ENCODE measurements around the gene FAM240A. TPM values are rescaled to one million over a fixed set of nuclear protein-coding genes. Genes with fewer than 3 reads are reported as not detected.

FAM240A gene
- total and polyA plus RNA-seq, 2 donors (not counting 3 experiments of a cell fraction or from before 2014, with no cell fraction given): not detected

DNA sequence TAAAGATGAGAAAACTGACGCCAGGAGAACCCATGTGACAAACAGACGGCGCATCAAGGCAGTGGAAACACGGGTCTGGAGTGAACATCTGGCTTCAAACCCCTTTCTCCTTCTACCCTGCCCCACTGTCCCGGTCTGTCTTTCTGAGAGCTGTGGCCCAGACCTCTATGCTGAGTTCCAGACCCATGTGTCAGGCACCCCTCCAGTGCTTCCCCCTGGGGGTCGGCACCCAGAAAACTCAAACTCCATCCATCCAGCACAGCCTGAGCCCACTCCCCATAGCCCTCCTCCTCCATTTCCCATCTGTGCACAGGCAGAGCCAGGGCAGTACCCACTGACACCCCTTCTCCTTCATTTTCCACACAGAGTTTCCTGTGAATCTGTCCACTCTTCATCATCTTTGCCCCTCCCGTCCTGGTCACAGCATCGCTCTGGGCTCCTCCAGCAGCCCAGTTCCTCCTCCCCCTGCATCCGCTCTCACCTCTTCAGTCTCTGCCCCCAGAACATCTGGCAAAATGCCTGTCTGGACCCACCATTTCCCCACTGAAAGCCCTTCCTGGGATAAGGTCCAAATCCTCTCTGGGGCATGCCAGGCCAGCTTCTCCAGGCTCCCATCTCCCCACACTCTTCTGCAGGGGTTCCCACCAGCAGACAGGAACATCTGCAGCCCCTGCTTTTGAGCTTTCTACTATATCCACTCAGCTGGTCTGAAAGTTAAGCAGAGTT is 2.9 kb downstream of the FAM240A start:
- intact Hi-C loops (cut with micrococcal nuclease) (no loop called here), dilution Hi-C loops (cut with MboI; ENCODE audit: extremely low pct_ligation_motif_present, low sequenced_read_pairs) (no loop called here)
- H3K27ac ChIP-seq (ENCODE audit: insufficient read depth, low read depth, low read length): no peak overlapping the region
- no peak overlapping the region for H3K9ac ChIP-seq (replicated peaks; ENCODE audit: extremely low read depth, insufficient read depth, low read length)
- no TSS peak for BruUV-seq (replicated peaks)
- H4K20me1 ChIP-seq (replicated peaks; ENCODE audit: control insufficient read depth, extremely low read depth, insufficient read depth, low read length): no peaks in the 10 kb centered on the region
- no peaks in the 10 kb centered on the region for H3K79me2 ChIP-seq (ENCODE audit: control insufficient read depth, insufficient read depth, low read length)
- no peak overlapping the region for H2AFZ ChIP-seq (ENCODE audit: low read depth, low read length)
- H3K9me1 ChIP-seq (replicated peaks; ENCODE audit: control insufficient read depth, extremely low read depth, insufficient read depth, low read length): no peaks in the 10 kb centered on the region
- H3K36me3 ChIP-seq (ENCODE audit: control insufficient read depth in 2 of 2, extremely low read depth in 1 of 2, insufficient read depth in 2 of 2, low read length in 2 of 2): no peaks in the 10 kb centered on the region
- H3K4me3 ChIP-seq (replicated peaks in 1 of 3; ENCODE audit: insufficient read depth in 1 of 3, low read depth in 1 of 3, low read length in 3 of 3): no peak overlapping the region
- TF ChIP-seq JUN (IDR thresholded peaks at IDR 0.05; ENCODE audit: borderline replicate concordance, insufficient read depth, insufficient read length, low read depth) (no peak), GATA2 (IDR thresholded peaks at IDR 0.05; ENCODE audit: insufficient read depth, insufficient read length, low read depth, low read length) (no peak), POLR2A (IDR thresholded peaks at IDR 0.05; ENCODE audit: low read depth, low read length) (no peak), FOS (IDR thresholded peaks at IDR 0.05; ENCODE audit: borderline replicate concordance, insufficient read depth, low read length) (no peak), MYC (IDR thresholded peaks at IDR 0.05; ENCODE audit: low read depth, low read length) (no peak), EZH2 (IDR thresholded peaks at IDR 0.05; ENCODE audit: borderline replicate concordance, low read depth, low read length, severe bottlenecking) (no peak), POLR2AphosphoS5 (IDR thresholded peaks at IDR 0.05; ENCODE audit: insufficient read depth, low read depth, low read length) (no peak)
- TF ChIP-seq, protein P1, sequence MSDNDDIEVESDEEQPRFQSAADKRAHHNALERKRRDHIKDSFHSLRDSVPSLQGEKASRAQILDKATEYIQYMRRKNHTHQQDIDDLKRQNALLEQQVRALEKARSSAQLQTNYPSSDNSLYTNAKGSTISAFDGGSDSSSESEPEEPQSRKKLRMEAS (IDR thresholded peaks at IDR 0.05; ENCODE audit: insufficient read depth, insufficient read length): no peak
- TF ChIP-seq, protein P2, sequence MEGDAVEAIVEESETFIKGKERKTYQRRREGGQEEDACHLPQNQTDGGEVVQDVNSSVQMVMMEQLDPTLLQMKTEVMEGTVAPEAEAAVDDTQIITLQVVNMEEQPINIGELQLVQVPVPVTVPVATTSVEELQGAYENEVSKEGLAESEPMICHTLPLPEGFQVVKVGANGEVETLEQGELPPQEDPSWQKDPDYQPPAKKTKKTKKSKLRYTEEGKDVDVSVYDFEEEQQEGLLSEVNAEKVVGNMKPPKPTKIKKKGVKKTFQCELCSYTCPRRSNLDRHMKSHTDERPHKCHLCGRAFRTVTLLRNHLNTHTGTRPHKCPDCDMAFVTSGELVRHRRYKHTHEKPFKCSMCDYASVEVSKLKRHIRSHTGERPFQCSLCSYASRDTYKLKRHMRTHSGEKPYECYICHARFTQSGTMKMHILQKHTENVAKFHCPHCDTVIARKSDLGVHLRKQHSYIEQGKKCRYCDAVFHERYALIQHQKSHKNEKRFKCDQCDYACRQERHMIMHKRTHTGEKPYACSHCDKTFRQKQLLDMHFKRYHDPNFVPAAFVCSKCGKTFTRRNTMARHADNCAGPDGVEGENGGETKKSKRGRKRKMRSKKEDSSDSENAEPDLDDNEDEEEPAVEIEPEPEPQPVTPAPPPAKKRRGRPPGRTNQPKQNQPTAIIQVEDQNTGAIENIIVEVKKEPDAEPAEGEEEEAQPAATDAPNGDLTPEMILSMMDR (IDR thresholded peaks at IDR 0.05; ENCODE audit: extremely low read depth in 1 of 2, insufficient read depth in 1 of 2, low read depth in 1 of 2, low read length in 2 of 2): no peak
- H3K4me1 ChIP-seq (ENCODE audit: control insufficient read depth, extremely low read depth, insufficient read depth, low read length): no peaks in the 10 kb centered on the region
- ChIA-PET POLR2A (no interaction called here), CTCF (interaction anchor here (1.1 to 1.2 kb wide), 2 partner anchors 119 to 127 kb away, joined by 4 read pairs; no protein-coding TSS in a partner anchor)
- DNase-seq (ENCODE audit: low read depth, low spot score) (no peak), FAIRE-seq (no peak)
- no peak overlapping the region for H3K4me2 ChIP-seq (ENCODE audit: insufficient read depth, low read length)
- H3K27me3 ChIP-seq (ENCODE audit: control insufficient read depth in 2 of 2, insufficient read depth in 2 of 2, low read length in 2 of 2): peaks cover 0 to 8% of the 10 kb centered on the region in 2 experiments
- H3K9me3 ChIP-seq (replicated peaks; ENCODE audit: control insufficient read depth, insufficient read depth, low read length): no peaks in the 10 kb centered on the region

Data from endothelial cell of umbilical vein (primary cell).